GM12892 (cell line): ENCODE measurements around the gene ATP6AP2.

Experiments used
- POLR2A ChIP-seq: IDR thresholded peaks from 2 replicates; pipeline ENCODE4 v1.6.1; 2011; ENCODE audit warnings: low read depth, low read length, control low read depth
- POLR2AphosphoS5 ChIP-seq: IDR thresholded peaks from 2 replicates; pipeline ENCODE4 v1.6.1; 2011; ENCODE audit warnings: low read depth, low read length, control low read depth

DNA sequence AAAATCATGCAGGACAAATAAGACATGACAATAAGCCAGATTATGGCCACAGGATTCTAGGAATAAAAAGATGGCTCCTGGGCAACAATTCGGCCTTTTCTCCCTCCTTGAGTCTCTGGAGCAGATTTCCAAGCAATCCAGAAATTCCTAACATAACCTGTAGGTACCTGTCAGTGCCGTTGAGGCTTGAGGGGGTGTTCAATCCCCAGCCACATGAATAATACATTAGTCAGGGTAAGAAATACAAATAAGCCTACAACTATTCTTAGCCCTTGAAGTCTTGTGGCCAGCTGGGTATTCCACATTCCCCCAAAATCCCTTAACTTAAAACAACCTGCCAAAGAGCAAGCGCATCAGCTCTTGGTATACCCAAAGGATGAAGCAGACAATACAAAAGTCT lies 56.9 kb downstream of the ATP6AP2 start:
- no peak for TF ChIP-seq POLR2A
- no peak for TF ChIP-seq POLR2AphosphoS5
